Adrenal gland (tissue), 5 donors: ENCODE data around the gene DBI.
"Not testable (repeated sequence)": the region's sequence is repeated elsewhere in the genome, so short reads cannot be mapped to it uniquely, and the experiment has no call there.

ENCODE experiments used
- CTCF ChIP-seq, 6 experiments: fragments of 450-650 bp in 4 of 6; fragments of 200-600 bp in 2 of 6; sonication (generic) in 1 of 6; IDR thresholded peaks; 1 replicate in 5 of 6; 2 replicates in 1 of 6; pipeline versions ENCODE4 v1.5.1 to v1.8.0; 2016 to 2021; ENCODE audit warnings: antibody characterized with exemption in 6 of 6, mild to moderate bottlenecking in 2 of 6, moderate library complexity in 1 of 6
- POLR2A ChIP-seq, 2 donors: fragments of 450-650 bp; IDR thresholded peaks; one replicate each; pipeline ENCODE4 v1.6.1; 2017; ENCODE audit warnings: antibody characterized with exemption in 2 of 2, mild to moderate bottlenecking in 2 of 2, moderate library complexity in 1 of 2
- donor health status: DM: no; HTN: no; CAD: no.

DNA sequence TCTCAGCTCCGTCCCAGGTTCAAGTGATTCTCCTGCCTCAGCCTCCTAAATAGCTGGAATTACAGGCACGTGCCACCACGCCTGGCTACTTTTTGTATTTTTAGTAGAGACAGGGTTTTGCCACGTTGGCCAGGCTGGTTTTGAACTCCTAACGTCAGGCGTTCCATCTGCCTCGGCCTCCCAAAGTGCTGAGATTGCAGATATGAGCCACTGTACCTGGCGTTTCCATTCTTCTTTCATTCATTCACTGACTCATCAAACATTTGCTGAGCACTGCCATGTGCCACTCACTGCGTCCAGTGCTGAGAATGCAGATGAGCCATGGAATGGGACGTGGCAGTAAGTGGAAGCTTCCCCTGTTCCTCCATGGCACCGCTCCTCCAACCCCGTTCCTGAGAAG is 36.8 kb downstream of the DBI start:
- not testable (repeated sequence) for TF ChIP-seq CTCF, POLR2A (IDR thresholded peaks at IDR 0.05)
